Neural progenitor cell (in vitro differentiated cells): ENCODE results near the gene TIGD3. TPM values are rescaled to one million over a fixed set of nuclear protein-coding genes. Genes with fewer than 3 reads are reported as not detected.

Source experiments
- DNase-seq: peaks from one replicate; pipeline ENCODE4 v3.0.0-alpha.2; 2016; ENCODE audit warnings: low spot score
- H2AFZ ChIP-seq: fragments of 200-600 bp; sonication (generic); replicated peaks from 2 replicates; pipeline ENCODE4 v1.6.1; 2016; ENCODE audit warnings: antibody characterized with exemption
- H3F3A ChIP-seq: fragments of 200-600 bp; sonication (generic); 2 replicates; pipeline ENCODE4 v1.6.1; 2016; ENCODE audit warnings: antibody characterized with exemption, low read depth
- H3K27ac ChIP-seq: fragments of 200-600 bp; sonication (generic); 2 replicates; pipeline ENCODE4 v1.5.1; 2016; ENCODE audit warnings: mild to moderate bottlenecking
- H3K27me3 ChIP-seq: fragments of 200-600 bp; sonication (generic); 2 replicates; pipeline ENCODE4 v1.6.1; 2016; ENCODE audit warnings: mild to moderate bottlenecking, moderate library complexity
- H3K36me3 ChIP-seq: fragments of 200-600 bp; sonication (generic); 2 replicates; pipeline ENCODE4 v1.5.1; 2016
- H3K4me1 ChIP-seq: fragments of 200-600 bp; sonication (generic); 2 replicates; pipeline ENCODE4 v1.6.1; 2016; ENCODE audit warnings: mixed run types
- H3K4me2 ChIP-seq: fragments of 200-600 bp; sonication (generic); 2 replicates; pipeline ENCODE4 v1.6.1; 2016
- H3K4me3 ChIP-seq: fragments of 200-600 bp; sonication (generic); 2 replicates; pipeline ENCODE4 v1.5.1; 2016
- H3K79me2 ChIP-seq: fragments of 200-600 bp; sonication (generic); 2 replicates; pipeline ENCODE4 v1.6.1; 2016; ENCODE audit warnings: low read depth
- H3K9ac ChIP-seq: fragments of 200-600 bp; sonication (generic); 2 replicates; pipeline ENCODE4 v1.6.1; 2016
- H3K9me3 ChIP-seq: fragments of 200-600 bp; sonication (generic); 2 replicates; pipeline ENCODE4 v1.5.1; 2016; ENCODE audit warnings: low read depth
- H4K20me1 ChIP-seq: fragments of 200-600 bp; sonication (generic); 2 replicates; pipeline ENCODE4 v1.6.1; 2016; ENCODE audit warnings: low read depth
- H3K27ac Mint-ChIP-seq: 3 replicates; pipeline ENCODE4 v1.8.0; 2021; ENCODE audit warnings: mixed read lengths
- H3K27me3 Mint-ChIP-seq: 2 replicates; pipeline ENCODE4 v1.8.0; 2022; ENCODE audit warnings: low read depth, mild to moderate bottlenecking, inconsistent platforms, moderate library complexity, mixed read lengths; ENCODE audit not compliant: insufficient read depth
- H3K36me3 Mint-ChIP-seq: 3 replicates; pipeline ENCODE4 v1.8.0; 2021; ENCODE audit warnings: mixed read lengths
- H3K4me1 Mint-ChIP-seq: 3 replicates; pipeline ENCODE4 v1.8.0; 2021; ENCODE audit warnings: mixed read lengths
- H3K4me3 Mint-ChIP-seq: 3 replicates; pipeline ENCODE4 v1.8.0; 2021; ENCODE audit warnings: mild to moderate bottlenecking, moderate library complexity, mixed read lengths
- H3K9me3 Mint-ChIP-seq: 3 replicates; pipeline ENCODE4 v1.8.0; 2020; ENCODE audit warnings: mixed read lengths
- EZH2 ChIP-seq: fragments of 200-600 bp; sonication (generic); IDR thresholded peaks from 2 replicates; pipeline ENCODE4 v1.6.1; 2017; ENCODE audit warnings: antibody characterized with exemption, mild to moderate bottlenecking, moderate library complexity
- EZH2phosphoT487 ChIP-seq: fragments of 200-600 bp; sonication (generic); IDR thresholded peaks from 2 replicates; pipeline ENCODE4 v1.6.1; 2017; ENCODE audit warnings: antibody characterized with exemption
- total RNA-seq: library from RNA; depleted of rRNA; stranded (reverse); fragments of >200 nt; gene quantifications from 2 replicates; pipeline ENCODE4 v1.2.3, GENCODE V29; 2015; ENCODE audit warnings: low replicate concordance
- TF ChIP-seq, protein P1 (sequence below): fragments of 200-600 bp; sonication (generic); IDR thresholded peaks from 2 replicates; pipeline ENCODE4 v1.5.1; 2017; ENCODE audit warnings: antibody characterized with exemption, mild to moderate bottlenecking

Gene TIGD3
- total RNA-seq, 1 donor from 2014 or later: 2.5 TPM

DNA sequence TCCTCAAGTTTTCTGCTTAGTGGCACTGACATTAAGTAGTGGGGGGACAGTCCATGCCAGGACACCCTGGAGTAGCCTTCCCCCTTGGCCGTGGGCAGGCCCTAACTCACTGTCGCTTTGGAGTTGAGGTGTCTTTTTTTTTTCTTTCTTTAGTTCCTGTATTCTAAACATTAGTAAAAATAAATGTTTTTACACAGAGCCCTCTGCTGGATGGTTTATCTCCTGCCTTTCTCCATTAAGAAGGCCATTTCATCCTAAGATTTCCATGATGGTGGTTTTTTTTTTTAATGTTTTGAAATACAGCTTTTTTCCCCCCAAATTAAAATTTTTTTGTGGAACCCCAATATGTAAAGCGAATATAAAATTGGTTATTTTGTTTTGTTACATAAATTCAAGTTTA lies 1.8 kb upstream of the TIGD3 start:
- Histone ChIP-seq H3K36me3 (peaks cover 6% of the 10 kb centered on the region), H4K20me1 (peaks cover 30% of the 10 kb centered on the region), H2AFZ (no peak overlapping the region), H3K9ac (no peak overlapping the region), H3K27ac (no peak overlapping the region), H3K27me3 (peaks cover 26% of the 10 kb centered on the region), H3F3A (peaks cover 46% of the 10 kb centered on the region), H3K4me1 (peaks cover 13% of the 10 kb centered on the region), H3K79me2 (no peaks in the 10 kb centered on the region), H3K4me2 (no peak overlapping the region), H3K9me3 (no peaks in the 10 kb centered on the region), H3K4me3 (no peak overlapping the region)
- H3K4me3 Mint-ChIP-seq: no peak overlapping the region
- H3K4me1 Mint-ChIP-seq: peaks cover 25% of the 10 kb centered on the region
- H3K27ac Mint-ChIP-seq: no peak overlapping the region
- peaks cover 17% of the 10 kb centered on the region for H3K36me3 Mint-ChIP-seq
- peaks cover 9% of the 10 kb centered on the region for H3K27me3 Mint-ChIP-seq
- TF ChIP-seq EZH2: no peak
- TF ChIP-seq, protein P1, sequence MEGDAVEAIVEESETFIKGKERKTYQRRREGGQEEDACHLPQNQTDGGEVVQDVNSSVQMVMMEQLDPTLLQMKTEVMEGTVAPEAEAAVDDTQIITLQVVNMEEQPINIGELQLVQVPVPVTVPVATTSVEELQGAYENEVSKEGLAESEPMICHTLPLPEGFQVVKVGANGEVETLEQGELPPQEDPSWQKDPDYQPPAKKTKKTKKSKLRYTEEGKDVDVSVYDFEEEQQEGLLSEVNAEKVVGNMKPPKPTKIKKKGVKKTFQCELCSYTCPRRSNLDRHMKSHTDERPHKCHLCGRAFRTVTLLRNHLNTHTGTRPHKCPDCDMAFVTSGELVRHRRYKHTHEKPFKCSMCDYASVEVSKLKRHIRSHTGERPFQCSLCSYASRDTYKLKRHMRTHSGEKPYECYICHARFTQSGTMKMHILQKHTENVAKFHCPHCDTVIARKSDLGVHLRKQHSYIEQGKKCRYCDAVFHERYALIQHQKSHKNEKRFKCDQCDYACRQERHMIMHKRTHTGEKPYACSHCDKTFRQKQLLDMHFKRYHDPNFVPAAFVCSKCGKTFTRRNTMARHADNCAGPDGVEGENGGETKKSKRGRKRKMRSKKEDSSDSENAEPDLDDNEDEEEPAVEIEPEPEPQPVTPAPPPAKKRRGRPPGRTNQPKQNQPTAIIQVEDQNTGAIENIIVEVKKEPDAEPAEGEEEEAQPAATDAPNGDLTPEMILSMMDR: peak; percentile 40
- no peaks in the 10 kb centered on the region for H3K9me3 Mint-ChIP-seq
- DNase-seq: no peak

DNA sequence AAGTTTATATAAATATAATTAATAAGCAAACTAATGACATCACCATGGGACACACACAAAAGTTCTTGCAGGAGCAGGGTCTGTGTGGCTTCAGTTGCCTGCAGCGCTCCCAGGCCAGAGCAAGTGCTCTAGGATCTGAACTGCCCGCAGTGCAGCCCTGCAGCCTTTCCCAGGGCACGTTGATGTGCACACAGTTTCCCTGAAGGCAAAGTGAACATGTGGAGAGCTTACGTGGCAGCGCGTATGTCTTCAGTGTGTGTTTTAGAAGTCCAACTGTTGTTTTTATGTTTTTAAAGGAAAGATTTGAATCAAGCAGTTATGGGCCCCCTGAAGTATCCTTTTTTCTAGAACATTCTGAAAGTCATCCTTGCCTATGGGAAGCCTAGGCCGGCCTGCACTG lies 1.2 kb upstream of the TIGD3 start:
- H3K4me1 Mint-ChIP-seq: peaks cover 25% of the 10 kb centered on the region
- Histone ChIP-seq H3F3A (peaks cover 46% of the 10 kb centered on the region), H3K36me3 (peaks cover 6% of the 10 kb centered on the region), H3K9me3 (no peaks in the 10 kb centered on the region), H4K20me1 (peaks cover 30% of the 10 kb centered on the region), H3K27ac (no peak overlapping the region), H3K4me2 (peak overlapping the region; percentile 85), H3K4me1 (peaks cover 13% of the 10 kb centered on the region), H3K79me2 (no peaks in the 10 kb centered on the region), H2AFZ (no peak overlapping the region), H3K4me3 (peak overlapping the region; percentile 70), H3K9ac (no peak overlapping the region), H3K27me3 (peaks cover 26% of the 10 kb centered on the region)
- TF ChIP-seq EZH2phosphoT487 (no peak), EZH2 (no peak)
- H3K4me3 Mint-ChIP-seq: peak overlapping the region; percentile 85
- H3K36me3 Mint-ChIP-seq: peaks cover 17% of the 10 kb centered on the region
- H3K27me3 Mint-ChIP-seq: peaks cover 11% of the 10 kb centered on the region
- H3K27ac Mint-ChIP-seq: no peak overlapping the region
- H3K9me3 Mint-ChIP-seq: no peaks in the 10 kb centered on the region
- DNase-seq: no peak

DNA sequence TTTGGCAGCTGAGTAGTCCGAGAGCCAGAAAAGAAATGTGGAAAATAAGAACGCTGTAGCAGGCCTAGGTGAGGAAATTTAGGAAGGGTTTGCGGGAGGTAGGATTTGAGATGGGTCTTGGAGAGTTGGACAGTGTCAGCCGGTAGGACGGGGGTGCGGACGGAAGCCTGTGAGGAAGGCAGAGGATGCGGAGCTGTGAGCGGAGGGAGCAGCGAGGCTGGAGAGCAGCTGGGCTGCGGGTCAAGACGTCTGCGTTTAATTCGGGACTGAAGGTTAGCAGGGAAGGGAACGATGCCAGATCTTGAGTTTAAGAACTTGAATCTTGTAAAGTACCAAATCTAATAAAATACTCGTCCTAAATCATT lies 669 bp upstream of the TIGD3 start:
- Histone ChIP-seq H3K79me2 (no peaks in the 10 kb centered on the region), H3K27me3 (peaks cover 26% of the 10 kb centered on the region), H3K9ac (no peak overlapping the region), H3K4me1 (peaks cover 13% of the 10 kb centered on the region), H4K20me1 (peaks cover 30% of the 10 kb centered on the region), H2AFZ (no peak overlapping the region), H3K9me3 (no peaks in the 10 kb centered on the region), H3K4me3 (peak overlapping the region; percentile 70), H3K36me3 (peaks cover 2% of the 10 kb centered on the region), H3F3A (peaks cover 46% of the 10 kb centered on the region), H3K4me2 (peak overlapping the region; percentile 85), H3K27ac (no peak overlapping the region)
- Mint-ChIP-seq H3K27me3 (peaks cover 12% of the 10 kb centered on the region), H3K27ac (no peak overlapping the region), H3K9me3 (no peaks in the 10 kb centered on the region), H3K4me1 (peaks cover 25% of the 10 kb centered on the region), H3K36me3 (peaks cover 14% of the 10 kb centered on the region), H3K4me3 (peak overlapping the region; percentile 85)
- TF ChIP-seq, protein P1: no peak
- TF ChIP-seq EZH2 (no peak), EZH2phosphoT487 (no peak)
- no peak for DNase-seq

DNA sequence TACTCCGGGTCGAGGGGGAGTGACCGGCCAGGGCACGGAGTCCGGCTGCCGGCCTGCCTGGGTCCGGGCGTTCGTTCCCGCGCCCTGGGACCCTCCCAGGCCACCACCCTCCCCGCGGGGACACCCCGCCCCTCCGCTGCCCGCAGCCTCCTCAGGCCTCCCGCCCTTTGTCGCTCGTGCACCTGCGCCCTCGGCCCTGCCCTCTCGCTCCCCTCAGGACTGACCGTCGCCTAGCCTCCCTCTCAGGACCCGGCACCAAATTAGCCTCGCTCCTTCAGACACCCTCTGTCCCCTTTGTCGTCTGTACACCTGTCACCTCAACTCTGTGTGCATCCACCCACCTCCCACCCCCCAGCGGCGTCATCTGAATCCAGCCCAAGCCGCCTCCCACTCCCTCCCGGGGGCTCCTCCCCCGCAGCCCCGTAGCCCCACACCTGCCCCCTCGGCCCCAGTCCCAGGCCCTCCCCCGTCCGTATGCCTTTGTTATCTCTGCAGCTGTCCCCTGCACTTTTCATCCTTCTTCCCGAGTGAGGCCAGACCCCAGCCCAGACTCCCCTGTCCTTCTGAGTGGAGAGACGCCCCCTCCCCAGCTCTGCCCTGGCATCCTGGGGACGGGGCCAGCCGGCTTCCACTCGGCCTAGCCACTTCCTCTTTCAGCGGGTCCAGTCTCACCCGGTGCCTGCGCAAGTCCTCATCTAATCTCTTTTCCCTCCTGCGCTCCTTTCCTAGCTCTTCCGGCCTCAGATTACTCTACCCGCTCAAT lies 643 bp downstream of the TIGD3 start:
- no peak overlapping the region for H3K27ac ChIP-seq
- peak overlapping the region; percentile 70 for H3K4me3 ChIP-seq
- TF ChIP-seq EZH2 (no peak), EZH2phosphoT487 (no peak)
- TF ChIP-seq, protein P1: no peak
- H3K27ac Mint-ChIP-seq: no peak overlapping the region
- no peaks in the 10 kb centered on the region for H3K9me3 Mint-ChIP-seq
- H3K9me3 ChIP-seq: no peaks in the 10 kb centered on the region
- peak overlapping the region; percentile 96 for H3K4me2 ChIP-seq
- H3F3A ChIP-seq: peaks cover 46% of the 10 kb centered on the region
- peaks cover 25% of the 10 kb centered on the region for H3K4me1 Mint-ChIP-seq
- peak; percentile 73 for DNase-seq
- H3K4me3 Mint-ChIP-seq: peak overlapping the region; percentile 88
- peaks cover 8% of the 10 kb centered on the region for H3K36me3 Mint-ChIP-seq
- no peak overlapping the region for H3K9ac ChIP-seq
- peaks cover 30% of the 10 kb centered on the region for H4K20me1 ChIP-seq
- H2AFZ ChIP-seq: peak overlapping the region; percentile 82
- no peaks in the 10 kb centered on the region for H3K79me2 ChIP-seq
- no peaks in the 10 kb centered on the region for H3K36me3 ChIP-seq
- peaks cover 23% of the 10 kb centered on the region for H3K4me1 ChIP-seq
- peaks cover 26% of the 10 kb centered on the region for H3K27me3 ChIP-seq
- H3K27me3 Mint-ChIP-seq: peaks cover 12% of the 10 kb centered on the region
